GM19452 (cell line): Measurements from ENCODE around the gene DNAJC18.

ENCODE experiments used
- ATAC-seq: cut with Tn5 transposase; IDR thresholded peaks from one replicate; pipeline ENCODE4 v1.9.1; 2021; ENCODE audit not compliant: unreplicated experiment

The DNAJC18 gene

DNA sequence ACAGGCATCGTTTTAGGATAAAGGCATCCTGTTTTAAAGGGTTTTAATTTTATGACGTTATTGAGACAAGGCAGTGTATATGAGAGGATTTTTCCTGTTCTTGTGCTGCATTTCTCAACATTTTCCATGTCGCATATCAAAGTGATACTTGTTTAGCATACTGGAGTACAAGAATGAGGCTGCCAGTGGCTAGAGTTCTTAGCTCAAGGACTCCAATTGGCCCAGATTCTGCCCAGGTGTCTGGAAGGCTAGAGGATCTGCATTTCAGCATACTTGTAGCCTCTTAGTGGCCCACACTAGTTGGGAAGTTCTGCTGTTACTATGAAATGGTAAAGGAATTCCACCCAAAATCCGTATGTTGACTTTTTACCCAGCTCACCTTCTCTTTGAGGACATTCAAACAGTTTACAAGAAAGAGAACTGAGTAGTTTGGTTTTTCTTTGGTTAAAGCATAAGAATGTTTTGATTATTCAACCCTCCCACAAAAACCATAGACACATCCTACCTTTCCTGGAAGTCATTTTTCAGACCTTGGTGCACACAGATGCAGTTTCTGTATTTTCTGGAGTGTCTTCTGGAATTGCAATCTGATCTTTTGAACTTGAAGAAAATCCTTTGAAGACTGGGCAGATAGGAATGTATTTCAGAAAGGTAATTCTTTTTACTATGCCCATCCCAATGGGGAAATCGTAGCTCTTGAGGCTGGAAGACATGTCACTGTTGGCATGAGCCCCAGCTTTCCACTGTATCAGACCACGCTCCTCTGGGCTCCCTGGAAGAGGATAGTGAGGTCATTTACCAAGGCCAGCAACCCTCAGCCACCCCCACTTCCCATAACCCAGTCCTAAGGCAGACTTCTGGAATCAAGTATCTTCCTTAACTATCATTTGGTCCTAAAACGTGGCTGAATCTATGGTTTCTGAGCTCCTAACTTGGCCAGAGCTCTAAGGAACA is 67.6 kb downstream of the DNAJC18 start:
- ATAC-seq: no peak

GRCh38 chr5:139369181-139369580 is 70.1 kb downstream of the DNAJC18 start:
- ATAC-seq: no peak

GRCh38 chr5:139368613-139369012 is 70.7 kb downstream of the DNAJC18 start:
- no peak for ATAC-seq

DNA sequence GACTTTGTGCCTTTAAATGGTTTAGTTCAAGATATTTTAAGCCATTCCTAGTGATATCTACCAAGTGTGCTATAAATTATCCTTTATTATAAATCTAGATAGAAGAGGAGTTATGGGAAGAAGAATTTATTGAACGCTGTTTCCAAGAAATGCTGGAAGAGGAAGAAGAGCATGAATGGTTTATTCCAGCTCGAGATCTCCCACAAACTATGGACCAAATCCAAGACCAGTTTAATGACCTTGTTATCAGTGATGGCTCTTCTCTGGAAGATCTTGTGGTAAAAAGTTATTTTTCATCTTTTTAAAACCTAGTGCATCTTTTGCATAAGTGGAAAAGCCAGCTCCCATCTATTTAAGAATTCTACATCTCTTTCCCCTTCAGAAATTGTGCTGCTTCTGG is 74.9 kb downstream of the DNAJC18 start:
- no peak for ATAC-seq

DNA sequence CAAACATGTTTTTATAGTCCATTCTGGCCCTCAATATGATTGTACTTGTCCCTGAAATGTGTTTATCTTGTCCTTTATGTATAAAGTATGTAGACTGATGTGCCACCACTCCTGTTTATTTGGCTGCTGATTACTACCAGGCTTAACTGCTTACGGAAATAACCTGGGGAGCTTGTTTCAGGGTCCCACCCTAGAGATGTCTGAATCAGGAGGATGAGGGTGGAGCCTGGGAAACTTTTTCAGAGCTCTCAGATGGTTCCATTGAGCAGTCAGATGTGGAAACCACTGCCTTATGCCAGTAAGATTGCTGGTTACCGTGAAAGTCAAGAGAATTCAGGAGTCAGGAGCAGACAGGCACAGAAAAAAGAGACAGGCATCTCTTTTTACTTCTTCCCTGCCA is 75.4 kb downstream of the DNAJC18 start:
- ATAC-seq: no peak

DNA sequence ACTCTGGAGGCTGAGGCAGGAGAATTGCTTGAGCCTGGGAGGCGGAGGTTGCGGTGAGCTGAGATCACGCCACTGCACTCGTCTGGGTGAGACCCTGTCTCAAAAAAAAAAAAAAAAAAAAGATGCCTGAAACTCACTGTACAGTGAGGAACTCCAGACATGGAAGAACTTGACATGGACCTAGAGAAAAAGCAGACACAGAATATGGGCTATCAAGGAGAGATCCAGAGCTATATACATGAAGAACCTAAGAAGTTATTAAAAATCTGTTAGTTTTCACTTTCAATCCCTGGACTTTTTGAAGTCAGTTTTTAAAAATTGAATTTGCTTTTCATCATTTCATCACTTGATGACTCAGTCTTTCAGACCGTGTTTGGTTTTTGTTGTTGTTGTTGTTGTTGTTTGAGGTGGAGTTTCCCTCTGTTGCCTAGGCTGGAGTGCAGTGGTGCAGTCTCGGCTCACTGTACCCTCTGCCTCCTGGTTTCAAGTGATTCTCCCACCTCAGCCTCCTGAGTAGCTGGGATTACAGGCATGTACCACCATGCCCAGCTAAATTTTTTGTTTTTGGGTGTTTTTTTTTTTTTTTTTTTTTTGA is 77.4 kb downstream of the DNAJC18 start:
- ATAC-seq: no peak

DNA sequence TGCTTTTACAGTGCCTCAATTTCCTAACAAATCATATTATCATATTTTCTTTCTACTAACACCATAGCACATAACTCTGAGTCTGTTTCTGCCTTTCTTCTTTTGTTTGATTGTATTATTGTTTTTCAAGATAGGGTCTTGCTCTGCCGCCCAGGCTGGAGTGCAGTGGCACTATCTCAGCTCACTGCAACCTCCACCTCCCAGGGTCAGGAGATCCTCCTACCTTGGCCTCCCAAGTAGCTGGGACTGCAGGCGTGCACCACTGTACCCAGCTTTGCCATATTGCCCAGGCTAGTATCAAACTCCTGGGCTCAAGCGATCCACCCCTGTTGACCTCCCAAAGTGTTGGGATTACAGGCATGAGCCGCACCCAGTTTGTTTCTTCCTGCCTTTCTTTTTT is 78.9 kb downstream of the DNAJC18 start:
- no peak for ATAC-seq
